HG02970 (cell line): ENCODE results near the gene BCKDK.

Source experiments
- ATAC-seq: cut with Tn5 transposase; IDR thresholded peaks from one replicate; pipeline ENCODE4 v1.9.1; 2021; ENCODE audit warnings: mild to moderate bottlenecking, moderate library complexity, moderate number of reproducible peaks; ENCODE audit not compliant: unreplicated experiment, low FRiP score

The BCKDK gene

GRCh38 chr16:31108035-31108793, at the start of gene BCKDK:
Gene BCKDK (plus strand): TSS chr16:31108386. CDS start chr16:31109224, 838 bp downstream.
- ATAC-seq: peak; percentile 62

DNA sequence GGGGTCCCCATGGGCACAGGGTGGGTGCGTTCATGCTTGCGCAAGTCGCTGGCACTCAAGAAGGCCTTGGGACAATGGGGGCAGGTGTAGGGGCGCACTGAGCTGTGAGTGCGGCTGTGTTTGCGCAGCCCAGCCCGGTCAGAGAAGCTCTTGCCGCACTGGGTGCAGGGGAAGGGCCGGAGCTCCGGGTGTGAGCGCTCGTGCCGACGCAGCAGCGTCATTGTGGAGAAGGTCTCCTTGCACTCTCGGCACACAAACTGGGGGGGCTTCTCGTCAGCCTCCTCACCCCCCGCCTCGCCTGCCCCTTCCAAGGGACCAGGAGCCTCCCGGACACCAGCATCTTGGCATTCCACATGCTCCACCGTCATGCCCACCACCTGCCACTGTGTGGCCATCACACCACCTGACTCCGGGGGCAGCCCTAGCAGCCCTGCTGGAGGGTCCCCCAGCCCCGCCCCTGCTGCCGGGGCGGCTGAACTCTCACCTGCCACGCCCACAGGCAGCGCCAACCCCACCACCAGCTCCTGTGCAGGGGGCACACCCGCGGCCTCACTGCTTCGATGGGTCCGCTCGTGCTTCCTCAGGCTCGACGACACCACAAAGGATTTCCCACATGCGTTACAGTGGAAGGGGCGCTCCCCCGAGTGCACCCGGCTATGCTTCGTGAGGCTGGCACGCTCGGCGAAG, 46.9 kb upstream of the BCKDK start:
- ATAC-seq: no peak

DNA sequence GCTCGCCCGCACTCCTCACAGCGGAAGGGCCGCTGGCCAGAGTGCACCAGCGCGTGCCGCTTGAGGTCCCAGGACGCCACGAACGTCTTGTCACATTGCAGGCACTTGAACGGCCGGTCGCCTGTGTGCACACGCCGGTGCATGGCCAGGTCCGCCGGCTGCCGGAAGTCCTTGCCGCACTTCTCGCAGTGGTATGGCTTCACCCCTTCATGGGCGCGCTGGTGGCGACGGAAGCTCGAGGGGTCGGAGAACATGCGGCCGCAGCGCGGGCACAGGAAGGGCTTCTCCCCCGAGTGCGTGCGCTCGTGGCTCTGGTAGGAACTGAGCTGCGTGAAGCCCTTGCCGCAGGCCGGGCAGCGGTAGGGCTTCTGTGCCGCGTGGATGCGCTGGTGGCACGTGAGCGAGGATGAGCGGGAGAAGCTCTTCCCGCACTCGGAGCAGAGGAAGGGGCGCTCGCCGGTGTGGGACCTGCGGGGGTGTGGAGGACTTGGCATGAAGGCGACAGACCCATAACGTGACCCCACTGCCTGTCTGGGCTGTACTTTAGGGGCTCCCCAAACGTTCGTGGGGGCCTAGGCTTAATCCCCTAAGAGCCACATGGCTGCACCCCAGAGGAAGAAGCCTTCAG, 46.3 kb upstream of the BCKDK start:
- no peak for ATAC-seq

GRCh38 chr16:31063495-31063842, 44.7 kb upstream of the BCKDK start:
- no peak for ATAC-seq

DNA sequence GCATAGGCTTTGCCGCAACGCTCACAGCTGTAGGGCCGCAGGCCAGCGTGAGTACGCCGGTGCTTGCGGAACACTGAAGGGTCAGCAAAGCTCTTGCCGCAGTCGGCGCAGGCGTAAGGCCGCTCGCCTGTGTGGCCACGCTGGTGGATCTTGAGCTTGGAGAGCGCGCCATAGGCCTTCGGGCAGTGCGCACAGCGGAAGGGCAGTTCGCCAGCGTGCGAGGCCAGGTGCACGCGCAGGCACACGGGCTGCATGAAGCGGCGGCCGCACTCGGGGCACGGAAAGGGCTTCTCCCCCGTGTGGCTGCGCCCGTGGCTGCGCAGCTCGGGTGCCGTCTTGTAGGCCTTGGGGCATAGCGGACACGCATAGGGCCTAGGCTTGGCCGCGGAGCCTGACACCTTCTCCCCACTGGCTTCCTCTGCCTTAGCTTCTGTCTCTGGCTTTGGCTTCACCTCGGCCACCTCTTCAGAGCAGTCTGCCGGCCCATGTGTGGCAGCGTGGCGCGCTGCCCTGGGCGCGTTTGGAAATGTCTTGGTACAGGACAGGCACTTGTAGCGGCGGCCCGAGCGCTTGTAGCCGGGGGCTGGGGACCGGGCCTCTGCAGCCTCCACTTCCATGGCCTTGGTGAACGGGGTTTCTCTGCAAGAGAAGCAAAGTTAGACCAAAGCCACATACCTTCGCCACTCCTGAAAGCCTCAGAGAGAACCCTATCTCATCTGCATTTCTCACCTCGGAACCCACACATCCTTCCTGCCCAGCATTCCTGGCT, 44.2 kb upstream of the BCKDK start:
- no peak for ATAC-seq

DNA sequence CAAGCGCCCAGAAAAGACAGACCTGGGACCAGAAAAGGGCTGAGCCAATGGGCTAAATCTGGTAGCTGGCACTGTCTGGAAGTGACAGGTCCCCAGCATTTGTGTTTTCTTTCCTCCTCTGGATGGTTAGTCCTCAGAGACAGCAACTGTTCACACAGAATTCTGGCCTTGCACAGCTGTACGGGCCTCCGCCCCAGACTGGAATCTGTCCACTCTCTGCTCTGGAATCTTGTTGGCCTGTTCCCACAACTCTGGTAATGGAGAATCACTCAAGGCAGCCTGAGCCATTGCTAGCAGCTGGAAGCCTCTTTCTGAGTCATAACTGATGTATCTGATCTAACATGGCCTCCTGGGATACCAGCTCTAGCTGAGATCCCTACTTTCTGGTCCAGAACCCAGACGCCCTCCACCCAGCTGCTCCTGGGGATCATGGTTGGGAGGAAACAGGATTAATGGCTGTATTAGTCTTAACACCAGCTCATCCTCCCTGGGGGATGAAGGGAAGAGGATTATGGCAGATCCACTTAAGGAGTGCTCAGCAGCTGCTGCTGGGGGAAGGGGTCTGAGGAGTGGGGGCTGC, 43.2 kb upstream of the BCKDK start:
- no peak for ATAC-seq

- no peak for ATAC-seq
These were observed 40.8 kb upstream of the BCKDK start for GRCh38 chr16:31067342-31067741.

GRCh38 chr16:31071861-31072260, 36.3 kb upstream of the BCKDK start:
- no peak for ATAC-seq

- no peak for ATAC-seq
These were observed 35.5 kb upstream of the BCKDK start for GRCh38 chr16:31072540-31073141.

DNA sequence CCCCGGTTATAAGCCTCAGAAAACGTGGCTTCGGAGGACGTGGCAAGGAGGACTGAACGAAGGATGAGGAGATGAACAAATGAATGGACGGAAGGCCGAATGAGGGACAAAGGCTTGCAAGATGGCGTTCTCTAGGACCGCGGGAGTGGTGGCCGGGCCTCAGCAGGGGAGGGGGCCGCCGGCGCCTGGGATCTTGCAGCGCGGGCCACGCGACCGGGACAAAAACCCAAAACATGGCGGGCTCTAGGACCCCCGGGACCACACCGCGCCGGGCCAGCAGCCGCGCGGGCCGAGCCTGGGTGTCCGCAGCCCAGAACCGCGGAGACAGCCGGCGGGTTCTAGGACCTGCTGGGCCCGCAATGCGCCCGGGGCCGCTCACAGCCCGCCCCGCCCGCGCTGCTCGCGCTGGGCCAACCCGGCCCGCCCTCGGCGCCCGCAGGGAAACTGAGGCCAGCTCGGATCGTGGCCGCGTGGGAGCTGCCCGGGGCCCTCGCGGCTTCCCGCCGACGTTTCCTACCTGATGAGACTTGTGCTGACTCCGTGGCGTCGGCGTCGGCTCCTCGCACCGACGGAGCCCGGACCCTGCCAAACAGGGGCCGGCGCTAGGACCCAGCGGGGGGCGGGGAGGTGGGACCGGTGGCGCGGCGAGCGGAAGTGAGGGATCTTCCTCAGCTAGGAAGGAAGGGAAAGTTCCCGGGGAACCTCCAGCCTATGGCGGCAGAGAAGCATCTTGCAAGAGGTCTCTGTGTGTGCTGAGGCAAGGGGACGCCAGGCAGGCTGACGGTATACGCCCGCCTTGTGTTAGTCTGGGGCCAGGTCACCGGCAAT, 34.8 kb upstream of the BCKDK start:
- ATAC-seq: peak; percentile 50

DNA sequence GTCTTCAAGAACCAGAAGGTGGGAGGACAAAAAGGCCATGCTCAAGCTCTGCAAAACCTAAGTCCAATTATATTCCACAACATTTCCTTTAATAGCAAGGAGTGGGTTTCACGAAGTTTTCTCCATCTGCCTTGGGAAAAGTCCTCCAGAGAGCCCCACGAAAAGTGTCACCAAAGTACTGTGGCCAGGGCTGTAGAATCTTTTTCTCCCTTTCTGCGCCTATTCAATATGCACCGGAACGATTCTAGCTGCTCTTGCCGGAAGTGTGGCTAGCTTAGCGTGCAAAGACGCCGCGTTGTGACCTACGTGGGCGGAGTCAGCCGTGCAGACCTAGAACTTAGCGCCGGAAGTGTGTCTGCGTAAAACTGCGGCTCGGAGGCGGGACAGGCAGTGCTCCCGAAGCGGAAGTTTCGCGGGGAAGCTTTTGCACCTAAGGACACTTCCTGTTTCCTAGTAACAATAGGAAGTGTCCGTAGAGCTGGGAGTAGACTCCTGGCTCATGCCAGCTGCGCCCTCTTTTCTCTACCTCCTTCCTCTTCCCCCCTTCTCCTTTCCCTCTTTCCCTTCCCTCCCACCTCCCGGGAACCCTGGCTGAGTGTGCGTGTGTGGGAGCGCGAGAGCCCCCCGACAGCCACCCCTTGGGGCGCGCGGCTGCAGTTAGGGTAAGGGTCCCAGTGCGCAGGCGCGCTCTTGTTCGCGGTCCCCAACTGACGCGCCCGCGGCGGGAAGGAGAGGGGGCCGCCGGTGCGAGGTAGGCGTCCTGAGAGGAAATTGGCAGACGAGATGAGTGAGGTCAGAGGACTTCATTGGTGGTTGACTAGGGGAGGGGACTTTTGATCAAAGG, 34.0 kb upstream of the BCKDK start, which contains the start of the genes ZNF646 and ZNF668:
TSS of gene ZNF646 (plus strand) at position 453 of the 844 bp plus-strand sequence. CDS start 1,903 bp downstream, outside the sequence.
TSS of gene ZNF668 (minus strand) at position 271 of the 844 bp plus-strand sequence. CDS start 9,781 bp downstream, outside the sequence.
- ATAC-seq: peak; percentile 63

- no peak for ATAC-seq
These were observed 33.4 kb upstream of the BCKDK start for GRCh38 chr16:31074814-31075183.

- no peak for ATAC-seq
These were observed 31.9 kb upstream of the BCKDK start for GRCh38 chr16:31076319-31076718.

DNA sequence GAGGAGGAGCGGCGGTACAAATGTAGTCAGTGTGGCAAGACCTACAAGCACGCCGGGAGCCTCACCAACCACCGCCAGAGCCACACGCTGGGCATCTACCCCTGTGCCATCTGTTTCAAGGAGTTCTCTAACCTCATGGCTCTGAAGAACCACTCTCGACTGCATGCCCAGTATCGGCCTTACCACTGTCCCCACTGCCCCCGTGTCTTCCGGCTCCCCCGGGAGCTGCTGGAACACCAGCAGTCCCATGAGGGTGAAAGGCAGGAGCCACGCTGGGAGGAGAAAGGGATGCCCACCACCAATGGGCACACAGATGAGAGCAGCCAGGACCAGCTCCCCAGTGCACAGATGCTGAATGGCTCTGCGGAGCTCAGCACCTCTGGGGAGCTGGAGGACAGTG, 31.2 kb upstream of the BCKDK start:
- ATAC-seq: no peak

DNA sequence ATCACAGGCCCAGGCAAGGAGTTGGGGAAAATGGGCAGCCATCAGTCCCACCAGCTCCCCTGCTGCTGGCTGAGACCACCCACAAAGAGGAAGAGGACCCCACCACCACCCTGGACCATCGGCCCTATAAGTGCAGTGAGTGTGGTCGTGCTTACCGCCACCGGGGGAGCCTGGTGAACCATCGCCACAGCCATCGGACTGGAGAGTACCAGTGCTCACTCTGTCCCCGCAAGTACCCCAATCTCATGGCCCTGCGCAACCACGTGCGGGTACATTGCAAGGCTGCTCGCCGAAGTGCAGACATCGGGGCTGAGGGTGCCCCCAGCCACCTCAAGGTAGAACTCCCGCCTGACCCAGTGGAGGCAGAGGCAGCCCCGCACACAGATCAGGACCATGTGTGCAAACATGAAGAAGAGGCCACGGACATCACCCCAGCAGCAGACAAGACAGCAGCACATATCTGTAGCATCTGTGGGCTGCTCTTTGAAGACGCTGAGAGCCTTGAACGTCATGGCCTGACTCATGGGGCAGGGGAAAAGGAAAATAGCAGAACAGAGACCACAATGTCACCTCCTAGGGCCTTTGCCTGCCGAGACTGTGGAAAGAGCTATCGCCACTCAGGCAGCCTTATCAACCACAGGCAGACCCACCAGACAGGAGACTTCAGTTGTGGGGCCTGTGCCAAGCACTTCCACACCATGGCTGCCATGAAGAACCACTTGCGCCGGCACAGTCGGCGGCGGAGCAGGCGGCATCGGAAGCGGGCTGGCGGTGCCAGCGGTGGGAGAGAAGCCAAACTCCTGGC, 30.4 kb upstream of the BCKDK start:
- no peak for ATAC-seq

DNA sequence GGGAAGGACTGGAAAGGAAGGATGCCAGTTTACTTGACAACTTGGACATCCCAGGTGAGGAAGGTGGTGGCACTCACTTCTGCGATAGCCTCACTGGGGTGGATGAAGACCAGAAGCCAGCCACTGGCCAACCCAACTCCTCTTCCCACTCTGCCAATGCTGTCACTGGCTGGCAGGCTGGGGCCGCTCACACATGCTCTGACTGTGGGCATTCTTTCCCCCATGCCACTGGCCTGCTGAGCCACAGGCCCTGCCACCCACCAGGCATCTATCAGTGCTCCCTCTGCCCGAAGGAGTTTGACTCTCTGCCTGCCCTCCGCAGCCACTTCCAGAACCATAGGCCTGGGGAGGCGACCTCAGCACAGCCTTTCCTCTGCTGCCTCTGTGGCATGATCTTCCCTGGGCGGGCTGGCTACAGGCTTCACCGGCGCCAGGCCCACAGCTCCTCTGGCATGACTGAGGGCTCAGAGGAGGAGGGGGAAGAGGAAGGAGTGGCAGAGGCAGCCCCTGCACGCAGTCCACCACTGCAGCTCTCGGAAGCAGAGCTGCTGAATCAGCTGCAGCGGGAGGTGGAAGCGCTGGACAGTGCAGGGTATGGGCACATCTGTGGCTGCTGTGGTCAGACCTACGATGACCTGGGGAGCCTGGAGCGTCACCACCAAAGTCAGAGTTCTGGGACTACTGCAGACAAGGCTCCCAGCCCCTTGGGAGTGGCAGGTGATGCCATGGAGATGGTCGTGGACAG, 29.4 kb upstream of the BCKDK start:
- ATAC-seq: no peak
